Measurements from ENCODE around the gene CACNA2D1.
A peak's percentile ranks its signal among the peaks of the same experiment; 100 is the strongest.
"Not testable (repeated sequence)": the region's sequence is repeated elsewhere in the genome, so short reads cannot be mapped to it uniquely, and the experiment has no call there.

The CACNA2D1 gene

DNA sequence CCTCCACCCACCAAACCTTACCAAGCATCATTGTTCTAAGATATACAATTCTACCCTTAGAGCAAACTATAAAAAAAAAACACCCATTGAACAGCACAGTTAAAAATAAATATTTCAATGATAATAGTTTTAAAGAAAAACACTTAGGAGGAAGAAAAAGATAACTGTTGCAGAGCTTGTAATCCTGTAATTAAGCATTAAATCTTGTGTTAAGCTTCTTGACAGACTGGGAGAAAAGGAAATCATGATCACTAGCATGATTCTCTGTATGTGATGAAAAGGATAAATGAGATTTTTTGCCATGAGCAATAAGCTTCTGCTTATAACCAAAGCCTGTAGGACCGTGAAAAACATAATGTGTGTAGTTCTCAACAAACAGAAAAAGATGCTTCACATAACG lies 289.8 kb downstream of the CACNA2D1 start:
- in situ Hi-C loops (cut with HindIII; ENCODE audit: low sequenced_read_pairs), result no loop called here
- H3K4me3 ChIP-seq (ENCODE audit: low read depth, low read length), result no peak overlapping the region

DNA sequence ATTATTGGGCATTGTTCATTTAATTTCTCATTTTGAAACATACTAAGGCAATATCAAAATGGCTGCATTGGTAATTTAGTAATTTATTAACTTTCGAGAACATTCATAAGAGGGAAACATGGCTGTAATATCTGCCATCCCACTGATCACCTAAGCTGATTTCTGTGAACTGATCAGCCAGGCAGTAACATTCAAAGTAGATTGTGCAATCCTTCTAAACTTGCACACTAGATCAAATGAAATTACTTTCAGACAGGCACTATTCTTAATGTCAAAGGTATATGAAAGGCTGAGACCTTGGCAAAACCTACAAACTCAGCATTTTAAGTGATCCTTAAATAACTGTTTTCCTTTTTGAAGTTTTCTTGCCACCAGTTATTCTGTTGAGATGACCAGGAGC lies 290.7 kb downstream of the CACNA2D1 start:
- DNase-seq (ENCODE audit: low read depth, low spot score), result no peak
- TF ChIP-seq, protein P1, sequence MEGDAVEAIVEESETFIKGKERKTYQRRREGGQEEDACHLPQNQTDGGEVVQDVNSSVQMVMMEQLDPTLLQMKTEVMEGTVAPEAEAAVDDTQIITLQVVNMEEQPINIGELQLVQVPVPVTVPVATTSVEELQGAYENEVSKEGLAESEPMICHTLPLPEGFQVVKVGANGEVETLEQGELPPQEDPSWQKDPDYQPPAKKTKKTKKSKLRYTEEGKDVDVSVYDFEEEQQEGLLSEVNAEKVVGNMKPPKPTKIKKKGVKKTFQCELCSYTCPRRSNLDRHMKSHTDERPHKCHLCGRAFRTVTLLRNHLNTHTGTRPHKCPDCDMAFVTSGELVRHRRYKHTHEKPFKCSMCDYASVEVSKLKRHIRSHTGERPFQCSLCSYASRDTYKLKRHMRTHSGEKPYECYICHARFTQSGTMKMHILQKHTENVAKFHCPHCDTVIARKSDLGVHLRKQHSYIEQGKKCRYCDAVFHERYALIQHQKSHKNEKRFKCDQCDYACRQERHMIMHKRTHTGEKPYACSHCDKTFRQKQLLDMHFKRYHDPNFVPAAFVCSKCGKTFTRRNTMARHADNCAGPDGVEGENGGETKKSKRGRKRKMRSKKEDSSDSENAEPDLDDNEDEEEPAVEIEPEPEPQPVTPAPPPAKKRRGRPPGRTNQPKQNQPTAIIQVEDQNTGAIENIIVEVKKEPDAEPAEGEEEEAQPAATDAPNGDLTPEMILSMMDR (IDR thresholded peaks at IDR 0.05; ENCODE audit: low read depth, low read length), result no peak
- H3K4me3 ChIP-seq (ENCODE audit: low read depth, low read length), result no peak overlapping the region
- in situ Hi-C loops (cut with HindIII; ENCODE audit: low sequenced_read_pairs), result no loop called here

More for the DNA sequence above, 289.8 kb downstream of the CACNA2D1 start:
- no peak for DNase-seq (ENCODE audit: low read depth, low spot score)
- TF ChIP-seq, protein P1 (IDR thresholded peaks at IDR 0.05; ENCODE audit: low read depth, low read length), result no peak

DNA sequence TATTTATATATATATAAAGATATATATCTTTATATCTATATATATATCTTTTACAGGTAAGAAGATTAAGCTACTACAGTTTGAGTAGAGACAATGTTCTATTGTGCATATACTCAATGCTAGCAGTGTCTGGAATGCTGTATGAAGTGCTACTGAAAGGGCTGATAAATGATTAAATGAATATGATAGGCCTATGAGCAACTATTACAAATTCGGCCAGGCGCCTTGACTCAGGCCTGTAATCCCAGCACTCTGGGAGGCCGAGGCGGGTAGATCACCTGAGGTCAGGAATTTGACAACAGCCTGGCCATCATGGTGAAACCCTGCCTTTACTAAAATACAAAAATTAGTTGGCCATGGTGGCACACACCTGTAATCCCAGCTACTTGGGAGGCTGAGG lies 297.1 kb downstream of the CACNA2D1 start:
- TF ChIP-seq, protein P1 (IDR thresholded peaks at IDR 0.05; ENCODE audit: low read depth, low read length), result no peak
- in situ Hi-C loops (cut with HindIII; ENCODE audit: low sequenced_read_pairs), result no loop called here
- no peak overlapping the region for H3K4me3 ChIP-seq (ENCODE audit: low read depth, low read length)
- no peak for DNase-seq (ENCODE audit: low read depth, low spot score)

DNA sequence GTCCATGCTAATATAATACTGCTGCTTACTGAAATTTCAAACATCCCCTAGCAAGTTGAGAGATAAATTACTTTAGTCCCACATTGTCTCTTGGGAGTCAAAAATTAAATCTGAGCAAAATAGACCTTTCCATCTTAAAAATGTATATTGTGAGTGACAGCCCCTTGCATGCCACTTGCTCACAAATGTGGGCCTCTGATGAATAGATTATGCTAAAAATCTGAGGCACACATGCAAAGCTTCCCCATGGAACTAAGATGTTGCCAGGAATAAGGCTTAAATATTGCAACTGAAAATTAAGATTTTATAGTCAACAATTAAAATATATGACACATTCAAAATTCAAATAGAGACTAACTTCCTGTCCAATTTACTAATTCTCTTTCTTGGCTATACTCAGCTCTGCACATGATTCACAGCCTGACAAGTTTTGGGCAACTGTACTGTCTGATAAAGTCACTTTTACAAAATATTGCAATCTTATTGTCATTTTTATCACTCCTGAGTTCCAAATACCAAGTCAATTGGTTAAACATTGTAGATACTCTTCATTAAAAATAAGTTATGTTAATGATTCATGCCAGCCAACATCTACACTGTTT lies 301.2 kb downstream of the CACNA2D1 start:
- TF ChIP-seq, protein P1 (IDR thresholded peaks at IDR 0.05; ENCODE audit: low read depth, low read length), result no peak
- DNase-seq (ENCODE audit: low read depth, low spot score), result no peak
- in situ Hi-C loops (cut with HindIII; ENCODE audit: low sequenced_read_pairs), result no loop called here
- no peak overlapping the region for H3K4me3 ChIP-seq (ENCODE audit: low read depth, low read length)

DNA sequence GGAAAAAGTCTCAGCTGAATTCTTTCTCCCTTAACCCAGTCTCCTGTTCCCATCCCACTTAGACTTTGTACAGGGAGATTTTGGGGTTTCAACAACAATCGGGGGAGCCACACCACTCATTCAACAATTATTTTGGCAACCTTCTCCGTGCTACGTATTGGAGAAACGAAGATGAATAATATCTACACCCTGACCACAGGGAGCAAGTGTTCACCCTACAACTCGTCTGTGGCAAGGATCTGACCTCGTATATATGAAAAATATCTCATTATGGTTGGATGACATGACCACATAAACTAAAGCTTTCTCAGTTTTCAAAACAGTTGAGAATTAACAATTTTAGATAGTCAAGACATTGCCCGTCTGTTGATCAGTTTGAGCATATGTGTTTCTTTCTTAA lies 302.1 kb downstream of the CACNA2D1 start:
- no peak overlapping the region for H3K4me3 ChIP-seq (ENCODE audit: low read depth, low read length)
- DNase-seq (ENCODE audit: low read depth, low spot score), result peak; percentile 10
- in situ Hi-C loops (cut with HindIII; ENCODE audit: low sequenced_read_pairs), result no loop called here
- TF ChIP-seq, protein P1 (IDR thresholded peaks at IDR 0.05; ENCODE audit: low read depth, low read length), result no peak

DNA sequence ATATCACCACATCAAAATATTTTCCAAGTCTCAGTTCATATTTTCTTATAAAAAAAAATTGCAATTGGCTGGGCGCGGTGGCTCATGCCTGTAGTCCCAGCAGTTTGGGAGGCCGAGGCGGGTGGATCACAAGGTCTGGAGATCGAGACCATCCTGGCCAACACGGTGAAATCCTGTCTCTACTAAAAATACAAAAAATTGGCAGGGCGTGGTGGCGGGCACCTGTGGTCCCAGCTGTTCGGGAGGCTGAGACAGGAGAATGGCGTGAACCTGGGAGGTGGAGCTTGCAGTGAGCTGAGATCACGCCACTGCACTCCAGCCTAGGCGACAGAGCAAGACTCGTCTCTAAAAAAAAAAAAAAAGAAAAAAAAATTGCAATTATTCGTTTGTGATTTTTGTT lies 303.0 kb downstream of the CACNA2D1 start:
- in situ Hi-C loops (cut with HindIII; ENCODE audit: low sequenced_read_pairs); H3K4me3 ChIP-seq (ENCODE audit: low read depth, low read length); DNase-seq (ENCODE audit: low read depth, low spot score): not testable (repeated sequence)

DNA sequence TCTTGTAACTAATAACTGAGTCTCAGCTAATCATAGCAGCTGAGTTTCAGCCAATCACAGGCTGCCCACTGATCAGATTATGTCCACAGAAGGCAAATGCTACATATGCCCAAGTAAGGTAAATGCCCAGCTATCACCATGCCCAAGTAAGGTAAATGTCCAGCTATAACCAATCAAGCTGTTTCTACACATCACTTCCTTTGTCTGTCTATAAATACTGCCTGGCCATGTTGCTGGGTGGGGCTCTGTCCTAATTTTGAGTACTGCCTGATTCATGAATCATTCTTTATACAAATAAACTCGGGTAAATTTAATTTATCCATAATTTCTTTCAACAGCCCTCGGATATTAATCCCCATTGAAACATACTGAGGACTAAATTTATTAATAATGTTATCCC lies 312.4 kb downstream of the CACNA2D1 start:
- TF ChIP-seq, protein P1 (IDR thresholded peaks at IDR 0.05; ENCODE audit: low read depth, low read length), result no peak
- DNase-seq (ENCODE audit: low read depth, low spot score), result no peak
- H3K4me3 ChIP-seq (ENCODE audit: low read depth, low read length), result no peak overlapping the region
- in situ Hi-C loops (cut with HindIII; ENCODE audit: low sequenced_read_pairs), result no loop called here

Data from astrocyte of the spinal cord (primary cell).